Thoracic aorta (tissue), 2 donors: ENCODE results near the gene AEN. TPM values are rescaled to one million over a fixed set of nuclear protein-coding genes. Genes with fewer than 3 reads are reported as not detected.
A peak's percentile ranks its signal among the peaks of the same experiment; 100 is the strongest.

Source experiments
- ATAC-seq: fragments of 150-250 bp; one replicate; pipeline ENCODE4 v1.8.0; 2017; ENCODE audit warnings: low read depth; ENCODE audit not compliant: insufficient number of reproducible peaks, low FRiP score
- DNase-seq: peaks from one replicate; pipeline ENCODE4 v3.0.0-alpha.2; 2020; ENCODE audit warnings: low spot score
- H3K27ac ChIP-seq, 2 donors: fragments of 200-600 bp; sonication (generic); 1 replicate in 1 of 2; 2 replicates in 1 of 2; pipeline ENCODE4 v1.5.1; 2016; ENCODE audit warnings: mild to moderate bottlenecking in 2 of 2, moderate library complexity in 2 of 2
- H3K27me3 ChIP-seq: fragments of 200-600 bp; sonication (generic); replicated peaks from 2 replicates; pipeline ENCODE4 v1.6.0; 2016; ENCODE audit warnings: mild to moderate bottlenecking; ENCODE audit not compliant: insufficient read depth
- H3K36me3 ChIP-seq: fragments of 200-600 bp; sonication (generic); one replicate; pipeline ENCODE4 v1.5.1; 2016
- H3K4me1 ChIP-seq, 2 donors: fragments of 200-600 bp; sonication (generic); 1 replicate in 1 of 2; 2 replicates in 1 of 2; pipeline versions ENCODE4 v1.5.1 to v1.6.0; 2016; ENCODE audit warnings: low read depth in 2 of 2, mild to moderate bottlenecking in 1 of 2; ENCODE audit not compliant: control insufficient read depth in 1 of 2
- H3K4me3 ChIP-seq: fragments of 200-600 bp; sonication (generic); 2 replicates; pipeline ENCODE4 v1.5.1; 2016; ENCODE audit warnings: mild to moderate bottlenecking
- H3K9me3 ChIP-seq: fragments of 200-600 bp; sonication (generic); 2 replicates; pipeline ENCODE4 v1.5.1; 2016
- CTCF ChIP-seq: fragments of 200-600 bp; sonication (generic); IDR thresholded peaks from one replicate; pipeline ENCODE4 v1.5.1; 2019; ENCODE audit warnings: antibody characterized with exemption
- total RNA-seq, 2 donors: library from RNA; depleted of rRNA; stranded (reverse); fragments of >200 nt; gene quantifications; one replicate each; pipeline versions ENCODE4 v1.1.0 to v1.2.3, GENCODE V29; 2016

The AEN gene
- total RNA-seq, 2 donors from 2014 or later: 36.0 to 36.3 TPM

GRCh38 chr15:88623632-88624031, 2.5 kb downstream of the AEN start:
- no peaks in the 10 kb centered on the region for H3K9me3 ChIP-seq
- ATAC-seq: no peak
- H3K27ac ChIP-seq: peak overlapping the region; percentile 41 to 86
- H3K36me3 ChIP-seq: peaks cover under 1% of the 10 kb centered on the region
- TF ChIP-seq CTCF: no peak
- DNase-seq: no peak
- H3K27me3 ChIP-seq: no peaks in the 10 kb centered on the region
- no peak overlapping the region for H3K4me3 ChIP-seq
- peaks cover 23 to 44% of the 10 kb centered on the region in 2 donors for H3K4me1 ChIP-seq

GRCh38 chr15:88624156-88624970, 3.2 kb downstream of the AEN start:
- Histone ChIP-seq H3K27me3 (no peaks in the 10 kb centered on the region), H3K27ac (peak overlapping the region; percentile 41), H3K9me3 (no peaks in the 10 kb centered on the region), H3K4me3 (peak overlapping the region; percentile 52), H3K36me3 (peaks cover 6% of the 10 kb centered on the region), H3K4me1 (peaks cover 23 to 44% of the 10 kb centered on the region in 2 donors)
- DNase-seq: no peak
- ATAC-seq: peak; percentile 46
- TF ChIP-seq CTCF: peak; percentile 47

GRCh38 chr15:88624971-88625490, 3.9 kb downstream of the AEN start:
- Histone ChIP-seq H3K9me3 (no peaks in the 10 kb centered on the region), H3K27ac (no peak overlapping the region), H3K4me3 (peak overlapping the region; percentile 52), H3K27me3 (no peaks in the 10 kb centered on the region), H3K36me3 (peaks cover 13% of the 10 kb centered on the region), H3K4me1 (peaks cover 23 to 44% of the 10 kb centered on the region in 2 donors)
- ATAC-seq (no peak), DNase-seq (no peak)
- no peak for TF ChIP-seq CTCF

- TF ChIP-seq CTCF: no peak
- no peaks in the 10 kb centered on the region for H3K9me3 ChIP-seq
- no peak overlapping the region for H3K27ac ChIP-seq
- DNase-seq: no peak
- H3K4me3 ChIP-seq: no peak overlapping the region
- peaks cover 17% of the 10 kb centered on the region for H3K36me3 ChIP-seq
- H3K4me1 ChIP-seq: peaks cover 19 to 38% of the 10 kb centered on the region in 2 donors
- no peak for ATAC-seq
- no peaks in the 10 kb centered on the region for H3K27me3 ChIP-seq
Observed at GRCh38 chr15:88625943-88626741, 5.0 kb downstream of the AEN start.

DNA sequence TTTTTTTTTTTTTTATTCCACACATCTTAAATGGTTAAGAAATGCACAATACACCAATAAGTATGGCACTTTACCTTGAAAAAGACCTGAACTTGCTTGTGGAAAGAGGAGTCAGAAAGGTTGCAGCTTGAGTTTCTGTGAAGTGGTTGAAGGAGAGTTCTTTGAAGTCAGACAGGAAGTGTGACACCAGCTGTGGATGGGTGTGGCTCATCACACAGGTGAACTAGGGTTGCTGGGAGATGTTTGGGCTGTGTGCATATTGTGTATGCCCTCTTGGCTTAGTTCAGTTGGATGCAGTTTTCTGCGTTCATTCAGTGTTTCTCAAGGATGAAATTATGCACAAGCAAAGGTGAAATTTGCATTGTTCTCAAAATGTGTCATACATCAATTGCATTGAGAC, 6.3 kb downstream of the AEN start:
- TF ChIP-seq CTCF: no peak
- no peaks in the 10 kb centered on the region for H3K9me3 ChIP-seq
- no peak overlapping the region for H3K27ac ChIP-seq
- H3K27me3 ChIP-seq: no peaks in the 10 kb centered on the region
- no peak for ATAC-seq
- no peak for DNase-seq
- peaks cover 13 to 28% of the 10 kb centered on the region in 2 donors for H3K4me1 ChIP-seq
- H3K36me3 ChIP-seq: peaks cover 24% of the 10 kb centered on the region
- H3K4me3 ChIP-seq: no peak overlapping the region
